Psoas muscle (tissue), 8 donors: ENCODE results near the gene CAMTA1. TPM values are rescaled to one million over a fixed set of nuclear protein-coding genes. Genes with fewer than 3 reads are reported as not detected.
A peak's percentile ranks its signal among the peaks of the same experiment; 100 is the strongest.

Source experiments
- ATAC-seq, 4 donors: fragments of 200-7000 bp; cut with Tn5 transposase; one replicate each; pipeline ENCODE4 v1.9.1; 2020; ENCODE audit warnings: moderate library complexity in 3 of 4, mild to moderate bottlenecking in 2 of 4
- DNase-seq, 2 donors: peaks; one replicate each; pipeline ENCODE4 v3.0.0-alpha.2; 2020
- H3K27ac ChIP-seq: fragments of 200-600 bp; one replicate; pipeline ENCODE4 v1.8.0; 2022
- H3K27me3 ChIP-seq, 3 donors: fragments of 200-600 bp in 1 of 3; one replicate each; pipeline versions ENCODE4 v1.6.1 to v1.8.0; 2013 to 2022; ENCODE audit warnings: low read length in 2 of 3, mild to moderate bottlenecking in 2 of 3, moderate library complexity in 1 of 3; ENCODE audit not compliant: insufficient read depth in 3 of 3
- H3K36me3 ChIP-seq, 2 donors: fragments of 200-600 bp in 1 of 2; one replicate each; pipeline versions ENCODE4 v1.6.1 to v1.8.0; 2013 to 2022; ENCODE audit warnings: low read depth in 1 of 2, mild to moderate bottlenecking in 1 of 2, moderate library complexity in 1 of 2; ENCODE audit not compliant: insufficient read depth in 1 of 2
- H3K4me1 ChIP-seq: fragments of 200-600 bp; one replicate; pipeline ENCODE4 v1.8.0; 2022
- H3K4me3 ChIP-seq: fragments of 200-600 bp; one replicate; pipeline ENCODE4 v1.8.0; 2022; ENCODE audit warnings: mild to moderate bottlenecking
- H3K9me3 ChIP-seq: fragments of 200-600 bp; one replicate; pipeline ENCODE4 v1.8.0; 2022
- WGBS, 3 donors: extraction: QIAGEN DNeasy Blood & Tissue Kit; methylation state at CpG; one replicate each; pipeline versions ENCODE4 v1.1.6 to v1.1.7; 2013; 5-methylcytosine and 5-hydroxymethylcytosine counted together
- intact Hi-C, 2 donors: fragments of 100-400 bp; cut with DNase I; formaldehyde crosslinking; loops; one replicate each; pipeline versions ENCODE4 v1.11.0 to v1.14.2; 2022
- polyA plus RNA-seq, 3 donors: library from polyadenylated mRNA; stranded (reverse); fragments of 200-250 nt; gene quantifications; one replicate each; pipeline ENCODE4 v1.2.3, GENCODE V29; 2013
- total RNA-seq, 4 donors: library from RNA; stranded (reverse); fragmentation: NEBNext Ultra II Directional in 2 of 4; extraction: Animal tissue kit (Norgen Biotek cat#: 25700) in 2 of 4; gene quantifications; one replicate each; pipeline versions ENCODE4 v1.2.1 to v1.2.4, GENCODE V29; 2021 to 2023
- TF ChIP-seq, protein P1 (sequence below): fragments of 200-600 bp; IDR thresholded peaks from one replicate; pipeline ENCODE4 v1.8.0; 2022; ENCODE audit warnings: antibody characterized with exemption
- donor health status: healthy with polysubstance abuse.
- donor health status: DM: no; HTN: no; CAD: no; lungs with moderate emphysema.
- donor health status: Bipolar disorder and iron deficiency.
- donor health status: healthy.
- donor health status: DM: yes; HTN: yes; CAD: no.
- donor health status: DM: no; HTN: no; CAD: no.
- donor health status: DM: no; HTN: no; CAD: no.
- donor health status: DM: yes; HTN: yes; CAD: no.

The CAMTA1 gene
- total and polyA plus RNA-seq, 7 donors: 64.6 to 206 (median 76.5) TPM

DNA sequence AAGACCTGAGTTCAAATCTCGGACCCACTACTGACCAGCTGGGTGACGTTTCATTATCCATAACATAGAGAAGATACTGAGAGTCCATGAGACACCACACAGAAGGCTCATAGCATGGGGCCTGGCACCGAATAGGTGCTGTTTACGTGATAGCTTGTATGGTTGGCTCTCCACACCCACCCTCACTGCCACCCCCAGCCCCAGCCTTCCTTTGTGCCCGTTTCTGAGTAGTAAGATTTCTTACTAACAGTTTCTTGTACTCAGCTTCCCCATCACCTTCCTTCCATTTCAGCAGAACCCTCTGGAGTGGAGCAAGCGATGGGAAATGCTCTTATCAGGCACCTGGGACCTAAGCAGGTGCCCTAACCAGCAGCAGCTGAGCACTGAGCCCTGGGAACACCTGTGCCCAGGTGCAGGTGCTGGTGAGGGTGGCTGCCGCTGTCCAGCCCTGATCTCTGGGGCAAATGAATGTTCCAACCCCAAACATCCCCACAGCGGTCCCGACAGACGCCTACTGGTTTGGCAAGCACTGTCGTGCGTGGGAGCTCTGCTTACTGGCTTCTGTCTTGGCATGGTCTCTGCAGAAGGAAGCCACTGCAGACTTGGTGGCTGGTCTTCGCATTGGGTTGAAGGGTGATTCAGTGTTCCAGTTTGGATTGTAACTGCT is 225.4 kb downstream of the CAMTA1 start:
- WGBS, 3 donors: 71 to 86% (median 72%) methylated on average over 13 of the region's 13 CpGs
- TF ChIP-seq, protein P1, sequence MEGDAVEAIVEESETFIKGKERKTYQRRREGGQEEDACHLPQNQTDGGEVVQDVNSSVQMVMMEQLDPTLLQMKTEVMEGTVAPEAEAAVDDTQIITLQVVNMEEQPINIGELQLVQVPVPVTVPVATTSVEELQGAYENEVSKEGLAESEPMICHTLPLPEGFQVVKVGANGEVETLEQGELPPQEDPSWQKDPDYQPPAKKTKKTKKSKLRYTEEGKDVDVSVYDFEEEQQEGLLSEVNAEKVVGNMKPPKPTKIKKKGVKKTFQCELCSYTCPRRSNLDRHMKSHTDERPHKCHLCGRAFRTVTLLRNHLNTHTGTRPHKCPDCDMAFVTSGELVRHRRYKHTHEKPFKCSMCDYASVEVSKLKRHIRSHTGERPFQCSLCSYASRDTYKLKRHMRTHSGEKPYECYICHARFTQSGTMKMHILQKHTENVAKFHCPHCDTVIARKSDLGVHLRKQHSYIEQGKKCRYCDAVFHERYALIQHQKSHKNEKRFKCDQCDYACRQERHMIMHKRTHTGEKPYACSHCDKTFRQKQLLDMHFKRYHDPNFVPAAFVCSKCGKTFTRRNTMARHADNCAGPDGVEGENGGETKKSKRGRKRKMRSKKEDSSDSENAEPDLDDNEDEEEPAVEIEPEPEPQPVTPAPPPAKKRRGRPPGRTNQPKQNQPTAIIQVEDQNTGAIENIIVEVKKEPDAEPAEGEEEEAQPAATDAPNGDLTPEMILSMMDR: no peak
- DNase-seq (no peak), ATAC-seq (no peak)
- H3K36me3 ChIP-seq: no peaks in the 10 kb centered on the region
- intact Hi-C loops: no loop called here
- no peak overlapping the region for H3K27ac ChIP-seq
- no peaks in the 10 kb centered on the region for H3K27me3 ChIP-seq
- peaks cover 6% of the 10 kb centered on the region for H3K4me1 ChIP-seq
- no peak overlapping the region for H3K4me3 ChIP-seq
- no peaks in the 10 kb centered on the region for H3K9me3 ChIP-seq

DNA sequence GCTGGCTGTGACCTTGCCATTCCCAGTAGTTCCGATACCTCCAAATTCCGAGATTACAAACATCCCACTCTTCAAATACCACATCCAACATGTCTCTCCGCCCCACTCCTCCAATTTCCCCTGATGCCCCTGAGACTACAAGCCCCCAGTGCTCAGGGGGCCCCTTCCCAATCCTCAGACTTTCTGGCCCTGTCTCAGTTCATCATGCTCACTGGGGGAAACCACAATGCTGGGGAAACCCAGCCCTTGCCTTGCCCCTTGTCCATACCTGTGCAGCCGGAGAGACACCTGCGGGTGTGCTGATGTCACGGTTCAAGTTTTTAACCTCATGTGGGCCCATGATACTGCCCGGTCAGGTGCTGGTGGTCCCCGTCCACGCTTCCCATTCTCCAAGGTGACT is 226.6 kb downstream of the CAMTA1 start:
- TF ChIP-seq, protein P1: no peak
- H3K27ac ChIP-seq: no peak overlapping the region
- no peaks in the 10 kb centered on the region for H3K9me3 ChIP-seq
- H3K4me3 ChIP-seq: no peak overlapping the region
- no peaks in the 10 kb centered on the region for H3K27me3 ChIP-seq
- no peaks in the 10 kb centered on the region for H3K36me3 ChIP-seq
- DNase-seq (no peak), ATAC-seq (no peak)
- WGBS, 3 donors: 80 to 83% (median 81%) methylated on average over 9 of the region's 9 CpGs
- H3K4me1 ChIP-seq: peaks cover 6% of the 10 kb centered on the region
- intact Hi-C loops: no loop called here

DNA sequence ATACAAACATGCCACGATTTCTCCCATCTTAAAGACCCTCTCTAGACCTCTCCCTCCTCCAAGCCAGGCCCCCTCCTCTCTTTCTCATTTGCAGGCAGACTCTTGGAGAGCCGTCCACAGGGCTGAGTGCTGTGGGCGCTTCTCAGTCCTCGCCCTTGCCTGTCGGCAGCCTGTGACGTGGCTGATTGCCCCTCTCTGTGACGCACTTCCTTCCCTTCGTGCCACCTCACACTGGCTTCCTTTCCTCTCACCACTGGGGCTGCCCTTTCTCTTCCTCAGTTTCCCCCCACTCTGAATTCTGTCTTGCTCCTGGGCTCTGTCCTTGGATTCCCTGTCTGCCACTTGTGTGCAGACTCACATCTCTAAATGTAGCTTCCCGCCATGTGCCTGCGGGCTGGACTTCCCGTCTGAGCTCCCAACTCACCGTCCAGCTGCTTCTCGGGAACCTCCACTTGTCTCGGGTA is 227.2 kb downstream of the CAMTA1 start:
- WGBS, 3 donors: 82 to 86% (median 86%) methylated on average over 14 of the region's 14 CpGs
- no peaks in the 10 kb centered on the region for H3K27me3 ChIP-seq
- ATAC-seq (no peak), DNase-seq (no peak)
- no peaks in the 10 kb centered on the region for H3K36me3 ChIP-seq
- H3K27ac ChIP-seq: no peak overlapping the region
- H3K9me3 ChIP-seq: no peaks in the 10 kb centered on the region
- TF ChIP-seq, protein P1: no peak
- intact Hi-C loops: no loop called here
- H3K4me3 ChIP-seq: no peak overlapping the region
- H3K4me1 ChIP-seq: peaks cover 6% of the 10 kb centered on the region

DNA sequence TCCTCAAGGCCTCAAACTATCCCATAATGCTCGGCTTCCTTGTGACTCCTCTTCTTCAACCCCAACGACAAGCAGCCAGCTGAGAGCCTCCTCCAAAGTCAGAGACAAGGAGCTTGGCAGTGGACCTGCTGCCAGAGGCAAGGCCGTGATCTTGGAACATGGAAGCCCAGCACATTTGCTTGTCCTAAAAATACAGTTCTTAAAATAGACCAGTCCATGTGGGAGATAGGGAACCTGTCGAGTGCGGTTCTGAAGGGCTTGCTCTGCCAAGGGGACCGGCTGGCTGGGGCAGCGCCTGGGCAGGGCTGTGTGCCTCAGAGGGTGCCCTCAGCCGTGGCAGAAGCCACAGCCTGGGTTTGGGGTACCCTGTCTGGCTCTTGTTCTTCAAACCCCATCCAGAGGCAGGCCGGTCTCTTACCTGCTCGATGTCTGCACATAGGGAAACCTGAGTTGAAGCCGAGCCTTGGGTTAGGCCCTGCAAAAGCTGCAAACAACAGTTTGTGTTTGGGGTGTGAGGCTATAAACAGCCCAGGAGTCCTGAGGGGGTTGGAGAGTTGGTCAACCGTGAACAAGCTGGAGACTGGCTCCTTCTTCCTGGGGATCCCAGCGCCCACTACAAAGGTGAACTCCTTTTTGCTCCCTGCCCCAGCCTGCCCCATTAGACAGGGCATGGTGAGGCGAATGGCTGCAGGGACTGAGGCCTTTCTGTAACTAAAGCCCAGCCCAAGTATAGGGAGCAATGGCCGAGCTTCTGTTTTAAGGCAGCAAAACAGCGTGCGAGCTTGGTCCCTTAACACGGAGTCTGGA is 228.8 kb downstream of the CAMTA1 start:
- no peak overlapping the region for H3K4me3 ChIP-seq
- no peaks in the 10 kb centered on the region for H3K36me3 ChIP-seq
- H3K27ac ChIP-seq: peak overlapping the region; percentile 23
- intact Hi-C loops: no loop called here
- H3K9me3 ChIP-seq: no peaks in the 10 kb centered on the region
- 41 to 53% (median 48%) methylated on average over 18 of the region's 18 CpGs for WGBS, 3 donors
- ATAC-seq (peak; percentile 80 to 96 (median 94)), DNase-seq (peak in 1 of 2 donors; percentile 66)
- TF ChIP-seq, protein P1: no peak
- H3K4me1 ChIP-seq: peaks cover 6% of the 10 kb centered on the region
- H3K27me3 ChIP-seq: no peaks in the 10 kb centered on the region
